Measurements from ENCODE around the gene CAPN3.

Gene CAPN3

DNA sequence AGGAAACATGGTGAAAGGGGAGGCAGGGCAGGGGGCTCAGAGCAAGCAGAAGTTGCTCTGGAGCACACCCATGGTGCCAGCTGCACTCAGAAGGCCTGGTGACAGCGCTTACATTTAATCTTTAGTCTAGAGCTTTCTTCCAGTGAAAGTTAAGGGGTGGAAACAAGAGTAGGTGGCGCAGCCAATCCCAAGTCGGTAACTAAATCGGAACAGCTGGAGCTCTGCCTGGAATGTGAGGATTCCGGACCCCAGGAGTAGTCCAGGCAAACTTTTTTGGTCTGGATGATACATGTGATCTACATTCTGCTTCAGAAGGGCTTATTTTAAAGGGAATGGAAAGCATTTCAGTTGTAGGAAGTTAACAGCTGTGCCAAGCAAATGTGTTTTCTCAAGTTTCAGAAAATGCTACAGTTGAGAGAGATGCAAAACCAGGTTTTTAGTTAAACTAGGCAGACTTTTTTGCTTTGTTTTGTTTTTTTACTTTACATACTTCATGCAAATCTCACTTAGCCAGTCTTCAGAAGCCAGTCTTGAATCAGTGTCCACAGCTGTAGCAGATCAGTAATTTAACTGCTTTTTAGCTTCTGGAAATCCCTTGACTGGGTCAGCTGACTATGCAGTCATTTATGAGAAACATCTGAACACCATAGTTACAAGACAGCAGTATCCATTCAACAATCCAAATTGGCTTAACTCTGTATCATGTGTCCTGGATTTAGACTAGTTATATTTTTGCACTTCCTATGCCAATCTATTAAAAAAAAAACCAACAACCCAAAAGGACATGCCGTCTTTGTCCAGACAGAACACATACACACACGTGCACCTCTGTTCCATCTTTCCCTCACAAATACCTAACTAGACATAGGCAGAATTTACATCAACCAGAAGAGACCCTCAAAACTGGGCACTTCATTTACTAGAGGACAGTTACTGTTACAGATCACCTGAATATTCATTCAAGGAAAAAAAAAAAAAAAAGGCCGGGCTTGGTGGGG is 98.4 kb downstream of the CAPN3 start:
- DNase-seq: no peak

- no peak for DNase-seq
These were observed 102.0 kb downstream of the CAPN3 start for GRCh38 chr15:42461261-42461660.
